H1 (cell line): ENCODE results near the gene RTN4RL2. TPM values are rescaled to one million over a fixed set of nuclear protein-coding genes. Genes with fewer than 3 reads are reported as not detected.

Experiments used
- CTCF ChIA-PET: fragments of 300-600 bp; sonication (Branson Sonifier 250); formaldehyde crosslinking; loops from one replicate; lab custom pipeline; 2021; ENCODE audit not compliant: partially characterized antibody; lab: Charles Lee
- POLR2A ChIA-PET: fragments of 300-600 bp; sonication (Branson Sonifier 250); formaldehyde crosslinking; loops from one replicate; lab custom pipeline; 2021; ENCODE audit warnings: inconsistent platforms; ENCODE audit not compliant: partially characterized antibody; lab: Charles Lee
- DNase-seq, 2 experiments: peaks; one replicate each; pipeline versions ENCODE4 v3.0.0 to v3.0.0-alpha.2; 2010 to 2022; ENCODE audit warnings: low spot score in 2 of 2, low read depth in 1 of 2, mixed read lengths in 1 of 2
- FAIRE-seq: peaks from 2 replicates; lab custom pipeline; 2011; peaks lifted over from hg19 to GRCh38; lab: Jason Lieb, UNC
- H2AFZ ChIP-seq: 2 replicates; pipeline ENCODE4 v1.8.1; 2012; ENCODE audit warnings: low read length, inconsistent platforms
- H2AK5ac ChIP-seq: 2 replicates; pipeline ENCODE4 v1.6.1; 2013; ENCODE audit warnings: low read depth, low read length
- H2BK120ac ChIP-seq: replicated peaks from 2 replicates; pipeline ENCODE3; 2013; ENCODE audit warnings: low read depth, low read length, inconsistent platforms
- H2BK12ac ChIP-seq: 2 replicates; pipeline ENCODE4 v1.6.1; 2013; ENCODE audit warnings: low read depth, low read length
- H2BK15ac ChIP-seq: 2 replicates; pipeline ENCODE4 v1.6.1; 2013; ENCODE audit warnings: low read length
- H2BK20ac ChIP-seq: 2 replicates; pipeline ENCODE4 v1.6.1; 2013; ENCODE audit warnings: low read length
- H2BK5ac ChIP-seq: 2 replicates; pipeline ENCODE4 v1.6.1; 2013; ENCODE audit warnings: low read depth, low read length
- H3K14ac ChIP-seq: 2 replicates; pipeline ENCODE4 v1.6.1; 2013; ENCODE audit warnings: inconsistent platforms; ENCODE audit not compliant: insufficient read length
- H3K18ac ChIP-seq: 2 replicates; pipeline ENCODE4 v1.6.1; 2013; ENCODE audit warnings: low read length; ENCODE audit errors: extremely low read depth
- H3K23ac ChIP-seq: 2 replicates; pipeline ENCODE4 v1.6.1; 2013; ENCODE audit warnings: inconsistent platforms; ENCODE audit not compliant: insufficient read length
- H3K23me2 ChIP-seq: 2 replicates; pipeline ENCODE4 v1.6.1; 2013; ENCODE audit warnings: low read depth, low read length
- H3K27ac ChIP-seq: 2 replicates; pipeline ENCODE4 v1.6.1; 2011; ENCODE audit warnings: low read depth, low read length, inconsistent platforms
- H3K27me3 ChIP-seq, 4 experiments: replicated peaks in 1 of 4; 1 replicate in 1 of 4; 2 replicates in 3 of 4; pipeline versions ENCODE4 v1.6.1 to v1.8.1; 2011 to 2013; ENCODE audit warnings: low read length in 3 of 4, mild to moderate bottlenecking in 3 of 4, inconsistent platforms in 2 of 4, mixed read lengths in 2 of 4, moderate library complexity in 1 of 4; ENCODE audit not compliant: control insufficient read depth in 3 of 4, insufficient read depth in 3 of 4; ENCODE audit errors: extremely low read depth in 1 of 4
- H3K36me3 ChIP-seq, 4 experiments: 2 replicates each; pipeline versions ENCODE4 v1.6.1 to v1.8.1; 2011 to 2013; ENCODE audit warnings: mild to moderate bottlenecking in 4 of 4, low read length in 3 of 4, moderate library complexity in 2 of 4, control low read depth in 1 of 4, inconsistent platforms in 1 of 4; ENCODE audit not compliant: insufficient read depth in 4 of 4, control insufficient read depth in 2 of 4
- H3K4ac ChIP-seq: replicated peaks from 2 replicates; pipeline ENCODE3; 2013; ENCODE audit warnings: low read length, low read depth, mixed read lengths, inconsistent platforms; ENCODE audit not compliant: insufficient read length
- H3K4me1 ChIP-seq, 4 experiments: replicated peaks in 1 of 4; 1 replicate in 1 of 4; 2 replicates in 3 of 4; pipeline versions ENCODE4 v1.6.1 to v1.8.1; 2011 to 2013; ENCODE audit warnings: low read length in 3 of 4, inconsistent platforms in 2 of 4, mixed read lengths in 1 of 4; ENCODE audit not compliant: insufficient read depth in 4 of 4, control insufficient read depth in 3 of 4
- H3K4me2 ChIP-seq, 2 experiments: 2 replicates each; pipeline versions ENCODE4 v1.6.1 to v1.8.1; 2011 to 2013; ENCODE audit warnings: low read depth in 2 of 2, low read length in 2 of 2, control low read depth in 1 of 2, inconsistent platforms in 1 of 2, mild to moderate bottlenecking in 1 of 2; ENCODE audit not compliant: insufficient read depth in 1 of 2
- H3K4me3 ChIP-seq, 4 experiments: fragments of 200-600, 300-600 bp in 1 of 4; sonication (generic), shearing (Covaris generic), sonication (Bioruptor Twin) in 1 of 4; 2 replicates each; pipeline versions ENCODE4 v1.5.1 to v1.8.1; 2011 to 2016; ENCODE audit warnings: low read length in 4 of 4, low read depth in 3 of 4, control low read depth in 2 of 4, inconsistent platforms in 2 of 4, mild to moderate bottlenecking in 2 of 4, mixed read lengths in 1 of 4, moderate library complexity in 1 of 4; ENCODE audit not compliant: insufficient read depth in 2 of 4; ENCODE audit errors: extremely low read depth in 1 of 4
- H3K56ac ChIP-seq: replicated peaks from 2 replicates; pipeline ENCODE3; 2013; ENCODE audit warnings: low read depth, mild to moderate bottlenecking, mixed read lengths, low read length, inconsistent platforms; ENCODE audit not compliant: insufficient read length
- H3K79me1 ChIP-seq: 2 replicates; pipeline ENCODE4 v1.6.1; 2013; ENCODE audit warnings: low read depth, low read length, control low read depth
- H3K79me2 ChIP-seq, 2 experiments: 2 replicates each; pipeline versions ENCODE4 v1.6.1 to v1.8.1; 2012 to 2013; ENCODE audit warnings: low read length in 2 of 2, mild to moderate bottlenecking in 2 of 2, inconsistent platforms in 1 of 2; ENCODE audit not compliant: insufficient read depth in 2 of 2, control insufficient read depth in 1 of 2
- H3K9ac ChIP-seq, 4 experiments: replicated peaks in 1 of 4; 1 replicate in 1 of 4; 2 replicates in 3 of 4; pipeline versions ENCODE4 v1.6.1 to v1.8.1; 2011 to 2013; ENCODE audit warnings: low read depth in 3 of 4, low read length in 3 of 4, control low read depth in 2 of 4, mild to moderate bottlenecking in 2 of 4, moderate library complexity in 2 of 4, inconsistent platforms in 1 of 4; ENCODE audit errors: extremely low read depth in 1 of 4
- H3K9me3 ChIP-seq, 2 experiments: 2 replicates each; pipeline versions ENCODE4 v1.6.1 to v1.8.1; 2012 to 2013; ENCODE audit warnings: mild to moderate bottlenecking in 2 of 2, moderate library complexity in 2 of 2, control low read depth in 1 of 2, inconsistent platforms in 1 of 2, low read depth in 1 of 2, low read length in 1 of 2, mixed read lengths in 1 of 2; ENCODE audit not compliant: insufficient read depth in 2 of 2
- H4K20me1 ChIP-seq, 2 experiments: replicated peaks in 1 of 2; 2 replicates each; pipeline versions ENCODE3 to v1.8.1; 2011 to 2013; ENCODE audit warnings: inconsistent platforms in 2 of 2, low read length in 2 of 2, mild to moderate bottlenecking in 1 of 2; ENCODE audit not compliant: insufficient read depth in 2 of 2, control insufficient read depth in 1 of 2
- H4K5ac ChIP-seq: 2 replicates; pipeline ENCODE4 v1.6.1; 2013; ENCODE audit warnings: low read length, low read depth, mixed read lengths, inconsistent platforms; ENCODE audit not compliant: insufficient read length
- H4K8ac ChIP-seq: 2 replicates; pipeline ENCODE4 v1.8.0; 2013; ENCODE audit warnings: mild to moderate bottlenecking, moderate library complexity, low read length, inconsistent platforms; ENCODE audit not compliant: insufficient read depth; ENCODE audit errors: extremely low read depth
- H4K91ac ChIP-seq: replicated peaks from 2 replicates; pipeline ENCODE3; 2013; ENCODE audit warnings: low read length, mixed read lengths, inconsistent platforms; ENCODE audit not compliant: insufficient read length
- ATF2 ChIP-seq: IDR thresholded peaks from 2 replicates; pipeline ENCODE4 v1.6.1; 2012; ENCODE audit warnings: low read length, inconsistent platforms
- CTBP2 ChIP-seq: IDR thresholded peaks from 2 replicates; pipeline ENCODE4 v1.7.0; 2011; ENCODE audit warnings: borderline replicate concordance, mild to moderate bottlenecking, moderate library complexity, mixed read lengths, low read length; ENCODE audit not compliant: insufficient read depth, insufficient read length
- GTF2F1 ChIP-seq: IDR thresholded peaks from 2 replicates; pipeline ENCODE4 v1.6.1; 2012; ENCODE audit warnings: low read depth, low read length, improper control_type of control experiment, borderline replicate concordance
- HDAC6 ChIP-seq: IDR thresholded peaks from one replicate; pipeline ENCODE4 v1.7.1; 2012; ENCODE audit warnings: low read depth, mild to moderate bottlenecking, inconsistent platforms, low read length, moderate library complexity
- KDM5A ChIP-seq: fragments of 200-600 bp; IDR thresholded peaks from 2 replicates; pipeline ENCODE4 v1.7.1; 2012; ENCODE audit warnings: mild to moderate bottlenecking, low read length, inconsistent platforms, mixed read lengths
- POU5F1 ChIP-seq: IDR thresholded peaks from 2 replicates; pipeline ENCODE4 v1.6.1; 2011; ENCODE audit warnings: low read depth, mild to moderate bottlenecking, low read length, moderate library complexity
- SP1 ChIP-seq: IDR thresholded peaks from 2 replicates; pipeline ENCODE4 v1.6.1; 2011; ENCODE audit warnings: low read depth, low read length
- ZNF274 ChIP-seq: IDR thresholded peaks from 2 replicates; pipeline ENCODE4 v1.7.0; 2012; ENCODE audit warnings: low read length, borderline replicate concordance; ENCODE audit errors: extremely low read depth
- WGBS, 2 experiments: shearing (Covaris generic) in 1 of 2; methylation state at CpG; one replicate each; pipeline versions ENCODE4 v1.1.6 to v1.1.7; 2013 to 2015; ENCODE audit warnings: low lambda C conversion rate in 2 of 2, mixed read lengths in 2 of 2, inconsistent platforms in 1 of 2, low coverage in 1 of 2, missing lambda C conversion rate in 1 of 2; ENCODE audit not compliant: insufficient replicate concordance in 2 of 2, insufficient coverage in 1 of 2, insufficient read length in 1 of 2; ENCODE audit errors: extremely low coverage in 1 of 2, missing lambda C conversion rate in 1 of 2; 5-methylcytosine and 5-hydroxymethylcytosine counted together
- polyA plus RNA-seq, 7 experiments: library from polyadenylated mRNA; depleted of rRNA in 3 of 7; stranded (reverse) in 5 of 7; unstranded in 2 of 7; fragments of >200 nt in 5 of 7; fragments of 200-250 nt in 2 of 7; gene quantifications; 1 replicate in 5 of 7; 2 replicates in 1 of 7; 4 replicates in 1 of 7; pipeline versions ENCODE4 v1.2.1 to v1.2.3, GENCODE V29; 2011 to 2013; ENCODE audit warnings: missing spikeins in 2 of 7, mixed read lengths in 2 of 7
- total RNA-seq: library from RNA; stranded (reverse); fragmentation: NEBNext Ultra II Directional; extraction: Animal tissue kit (Norgen Biotek cat#: 25700); gene quantifications from 2 replicates; pipeline ENCODE4 v1.2.1, GENCODE V29; 2021

RTN4RL2 gene
- total and polyA plus RNA-seq, 2 of the 8 experiments (the other 6 are each of a cell fraction or from before 2014, with no cell fraction given), result 11.4 to 23.7 TPM

- 0 out of 2 replicates have a peak overlapping the region, but pooled peaks have one; percentile 48 for H3K18ac ChIP-seq
- peak overlapping the region; percentile 19 for H4K91ac ChIP-seq
- DNase-seq (no peak), FAIRE-seq (no peak)
- H2BK15ac ChIP-seq, result no peak overlapping the region
- H2BK5ac ChIP-seq, result no peak overlapping the region
- no peaks in the 10 kb centered on the region for H3K79me1 ChIP-seq
- POLR2A ChIA-PET, result interaction anchor here (1.1 to 1.4 kb wide), 4 partner anchors 14 to 143 kb away, joined by 3 to 7 read pairs (median 4); partner anchors contain the start of genes SLC43A1 and TNKS1BP1
- no peak overlapping the region for H3K4me3 ChIP-seq
- peak overlapping the region; percentile 88; the same call in 1 of the 2 replicates for H2AK5ac ChIP-seq
- H3K56ac ChIP-seq, result no peak overlapping the region
- 0 out of 2 replicates have a peak overlapping the region, but pooled peaks have one; percentile 86 for H2BK20ac ChIP-seq
- peaks cover 0 to 2% (median 0%) of the 10 kb centered on the region in 4 experiments; a peak in 2 of 7 replicates for H3K27me3 ChIP-seq
- no peak overlapping the region for H3K27ac ChIP-seq
- H3K4me2 ChIP-seq, result peak overlapping the region in 1 of 2 experiments; percentile 42; a peak in 1 of 4 replicates
- no peak overlapping the region; the same call in 1 of the 2 replicates for H4K8ac ChIP-seq
- H3K36me3 ChIP-seq, result peaks cover 0 to 11% (median 6%) of the 10 kb centered on the region in 4 experiments; a peak in 4 of 8 replicates
- H3K14ac ChIP-seq, result no peak overlapping the region
- no peak overlapping the region for H3K4ac ChIP-seq
- no peak overlapping the region for H3K23ac ChIP-seq
- no peak overlapping the region for H2BK120ac ChIP-seq
- H4K5ac ChIP-seq, result no peak overlapping the region
- H3K79me2 ChIP-seq, result 0 out of 4 replicates have a peak, but pooled peaks cover 0 to 3% of the 10 kb centered on the region in 2 experiments
- H3K23me2 ChIP-seq, result no peaks in the 10 kb centered on the region
- no peak for TF ChIP-seq ZNF274
- TF ChIP-seq KDM5A, result no peak
- no peak for TF ChIP-seq ATF2
- no peak for TF ChIP-seq HDAC6
- TF ChIP-seq POU5F1, result no peak
- TF ChIP-seq SP1, result no peak
- TF ChIP-seq GTF2F1, result no peak
- TF ChIP-seq CTBP2, result no peak
- H3K9ac ChIP-seq, result no peak overlapping the region; a peak in 2 of 7 replicates
- H3K4me1 ChIP-seq, result peaks cover 5 to 28% (median 24%) of the 10 kb centered on the region in 4 experiments
- WGBS, 2 experiments, result 72% methylated on average over 4 of the region's 4 CpGs; no CpG with 5 or more reads in 1 of the 2 experiments
- no peak overlapping the region for H2AFZ ChIP-seq
- H3K9me3 ChIP-seq, result no peaks in the 10 kb centered on the region
- H2BK12ac ChIP-seq, result 0 out of 2 replicates have a peak overlapping the region, but pooled peaks have one; percentile 19
- peaks cover 2 to 8% of the 10 kb centered on the region in 2 experiments for H4K20me1 ChIP-seq
- CTCF ChIA-PET, result interaction anchor here (0.6 to 1.2 kb wide), 5 partner anchors 8 to 96 kb away, joined by 3 to 4 read pairs (median 3); partner anchors contain the start of gene RTN4RL2
Measured at GRCh38 chr11:57468276-57468675, 7.9 kb downstream of the RTN4RL2 start.
